MCF 10A (cell line): Measurements from ENCODE around the gene SPPL2B. TPM values are rescaled to one million over a fixed set of nuclear protein-coding genes. Genes with fewer than 3 reads are reported as not detected.

Experiments
- BruUV-seq: library from RNA; stranded (reverse); fragments of 400-500 nt; replicated peaks from 2 replicates; lab custom pipeline; 2021; lab: Mats Ljungman, UMichigan
- CTCF ChIA-PET: fragments of 300-600 bp; sonication (Branson Sonifier 250); formaldehyde crosslinking; extraction: SDS; loops from one replicate; lab custom pipeline; 2021; ENCODE audit warnings: antibody characterized with exemption, inconsistent platforms; lab: Yijun Ruan, JAX
- POLR2A ChIA-PET: fragments of 300-600, 350-650 bp; sonication (Branson Sonifier 250); formaldehyde crosslinking; extraction: SDS; loops from one replicate; lab custom pipeline; 2020; ENCODE audit warnings: antibody characterized with exemption, inconsistent platforms; lab: Yijun Ruan, JAX
- DNase-seq: peaks from one replicate; pipeline ENCODE4 v3.0.0-alpha.2; 2018; ENCODE audit not compliant: unreplicated experiment
- H3K27ac Mint-ChIP-seq: one replicate; pipeline ENCODE4 v1.8.0; 2022; ENCODE audit warnings: mild to moderate bottlenecking, low read depth, mixed read lengths; ENCODE audit not compliant: unreplicated experiment
- H3K27me3 Mint-ChIP-seq: one replicate; pipeline ENCODE4 v1.8.0; 2022; ENCODE audit warnings: mixed read lengths; ENCODE audit not compliant: insufficient read depth, unreplicated experiment
- H3K36me3 Mint-ChIP-seq: one replicate; pipeline ENCODE4 v1.8.0; 2022; ENCODE audit warnings: mild to moderate bottlenecking, moderate library complexity, mixed read lengths; ENCODE audit not compliant: insufficient read depth, unreplicated experiment
- H3K4me1 Mint-ChIP-seq: one replicate; pipeline ENCODE4 v1.8.0; 2022; ENCODE audit warnings: mixed read lengths; ENCODE audit not compliant: insufficient read depth, unreplicated experiment
- H3K4me3 Mint-ChIP-seq: one replicate; pipeline ENCODE4 v1.8.0; 2022; ENCODE audit warnings: mild to moderate bottlenecking, moderate library complexity, mixed read lengths; ENCODE audit not compliant: unreplicated experiment
- H3K9me3 Mint-ChIP-seq: one replicate; pipeline ENCODE4 v1.8.0; 2022; ENCODE audit warnings: mixed read lengths; ENCODE audit not compliant: unreplicated experiment
- intact Hi-C: fragments of 100-400 bp; cut with micrococcal nuclease; formaldehyde crosslinking; loops from 2 replicates; pipeline ENCODE4 v1.14.1; 2022
- total RNA-seq: library from RNA; stranded (reverse); gene quantifications from 2 replicates; pipeline ENCODE4 v1.2.3, GENCODE V29; 2022
- TF ChIP-seq, protein P1 (sequence below): fragments of 200-600 bp; IDR thresholded peaks from one replicate; pipeline ENCODE4 v1.8.0; 2022; ENCODE audit warnings: antibody characterized with exemption, mild to moderate bottlenecking; ENCODE audit not compliant: unreplicated experiment

The SPPL2B gene
- total RNA-seq, 1 experiment from 2014 or later, result 70.1 TPM

DNA sequence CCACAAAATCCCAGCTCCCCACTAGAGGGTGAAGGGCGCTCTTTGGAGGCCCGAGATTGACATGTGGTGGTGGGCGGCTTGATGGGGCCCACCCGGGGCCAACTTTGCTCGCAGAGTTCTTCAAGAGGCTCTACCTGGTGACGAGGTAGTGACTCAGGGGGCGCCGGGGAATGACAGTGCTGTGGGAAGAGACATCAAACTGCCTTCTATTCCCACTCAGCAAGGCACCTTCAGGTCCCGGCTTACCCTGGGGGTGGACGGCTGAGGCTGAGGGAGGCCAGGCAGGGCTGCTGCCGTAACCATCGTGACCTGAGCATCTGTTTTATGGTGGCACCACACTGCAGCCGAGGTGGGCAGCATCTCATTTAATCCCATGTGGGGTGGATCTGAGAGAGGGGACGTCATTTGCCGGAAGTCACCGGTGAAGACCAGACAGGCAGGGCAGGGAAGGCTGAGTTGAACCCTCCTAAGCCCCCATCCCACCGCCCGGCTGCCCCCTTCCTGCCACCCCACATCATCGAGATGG lies 22.1 kb upstream of the SPPL2B start:
- H3K36me3 Mint-ChIP-seq, result no peaks in the 10 kb centered on the region
- H3K4me3 Mint-ChIP-seq, result no peak overlapping the region
- H3K9me3 Mint-ChIP-seq, result no peaks in the 10 kb centered on the region
- TF ChIP-seq, protein P1, sequence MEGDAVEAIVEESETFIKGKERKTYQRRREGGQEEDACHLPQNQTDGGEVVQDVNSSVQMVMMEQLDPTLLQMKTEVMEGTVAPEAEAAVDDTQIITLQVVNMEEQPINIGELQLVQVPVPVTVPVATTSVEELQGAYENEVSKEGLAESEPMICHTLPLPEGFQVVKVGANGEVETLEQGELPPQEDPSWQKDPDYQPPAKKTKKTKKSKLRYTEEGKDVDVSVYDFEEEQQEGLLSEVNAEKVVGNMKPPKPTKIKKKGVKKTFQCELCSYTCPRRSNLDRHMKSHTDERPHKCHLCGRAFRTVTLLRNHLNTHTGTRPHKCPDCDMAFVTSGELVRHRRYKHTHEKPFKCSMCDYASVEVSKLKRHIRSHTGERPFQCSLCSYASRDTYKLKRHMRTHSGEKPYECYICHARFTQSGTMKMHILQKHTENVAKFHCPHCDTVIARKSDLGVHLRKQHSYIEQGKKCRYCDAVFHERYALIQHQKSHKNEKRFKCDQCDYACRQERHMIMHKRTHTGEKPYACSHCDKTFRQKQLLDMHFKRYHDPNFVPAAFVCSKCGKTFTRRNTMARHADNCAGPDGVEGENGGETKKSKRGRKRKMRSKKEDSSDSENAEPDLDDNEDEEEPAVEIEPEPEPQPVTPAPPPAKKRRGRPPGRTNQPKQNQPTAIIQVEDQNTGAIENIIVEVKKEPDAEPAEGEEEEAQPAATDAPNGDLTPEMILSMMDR, result no peak
- ChIA-PET CTCF (no interaction called here), POLR2A (no interaction called here)
- H3K27me3 Mint-ChIP-seq, result peaks cover 16% of the 10 kb centered on the region
- H3K27ac Mint-ChIP-seq, result no peak overlapping the region
- BruUV-seq, result no TSS peak
- peaks cover 5% of the 10 kb centered on the region for H3K4me1 Mint-ChIP-seq
- no peak for DNase-seq
- intact Hi-C loops, result no loop called here

GRCh38 chr19:2306971-2307370 lies 21.5 kb upstream of the SPPL2B start:
- Mint-ChIP-seq H3K4me3 (no peak overlapping the region), H3K27me3 (peaks cover 16% of the 10 kb centered on the region), H3K4me1 (peaks cover 5% of the 10 kb centered on the region), H3K9me3 (no peaks in the 10 kb centered on the region), H3K27ac (no peak overlapping the region), H3K36me3 (no peaks in the 10 kb centered on the region)
- intact Hi-C loops, result no loop called here
- TF ChIP-seq, protein P1, result no peak
- CTCF ChIA-PET, result no interaction called here
- BruUV-seq, result no TSS peak
- POLR2A ChIA-PET, result no interaction called here
- DNase-seq, result no peak

DNA sequence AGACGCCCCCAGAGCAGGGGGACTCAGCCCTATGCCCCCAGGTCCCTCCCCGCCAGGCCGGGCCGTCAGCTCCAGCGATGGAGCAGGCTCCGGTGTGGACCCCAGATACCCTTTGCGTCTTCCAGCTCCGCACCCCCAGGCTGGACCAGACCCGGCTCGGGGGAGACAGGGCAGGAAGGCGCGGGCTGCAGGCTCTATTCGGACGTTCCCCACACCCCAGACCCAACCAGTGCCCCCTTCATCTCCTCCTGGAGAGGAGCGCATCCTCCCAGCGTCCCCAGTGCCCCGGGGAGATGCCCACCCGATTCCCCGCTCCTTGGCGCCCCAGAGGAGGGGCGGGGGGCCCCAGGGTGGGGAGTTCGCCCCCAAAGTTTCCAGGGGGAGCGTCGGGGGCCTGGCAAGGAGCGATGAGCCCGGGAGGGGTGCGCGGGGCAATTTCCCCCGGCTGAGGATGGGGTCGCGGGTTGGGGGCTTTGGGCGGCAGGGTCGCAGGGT lies 20.9 kb upstream of the SPPL2B start:
- ChIA-PET POLR2A (no interaction called here), CTCF (no interaction called here)
- Mint-ChIP-seq H3K9me3 (no peaks in the 10 kb centered on the region), H3K4me1 (peaks cover 5% of the 10 kb centered on the region), H3K36me3 (no peaks in the 10 kb centered on the region), H3K4me3 (no peak overlapping the region), H3K27me3 (peaks cover 16% of the 10 kb centered on the region), H3K27ac (no peak overlapping the region)
- BruUV-seq, result no TSS peak
- TF ChIP-seq, protein P1, result no peak
- DNase-seq, result no peak
- intact Hi-C loops, result no loop called here

- intact Hi-C loops, result no loop called here
Observed at GRCh38 chr19:2308114-2308556, 20.3 kb upstream of the SPPL2B start, which contains the start of gene LINGO3. Gene LINGO3, minus strand, starts transcription at chr19:2308154. Its CDS starts 16,378 bp downstream, at chr19:2291776.

More at GRCh38 chr19:2308114-2308556, 20.3 kb upstream of the SPPL2B start, which contains the start of gene LINGO3:
- POLR2A ChIA-PET, result no interaction called here
- DNase-seq, result no peak
- H3K9me3 Mint-ChIP-seq, result no peaks in the 10 kb centered on the region
- no peaks in the 10 kb centered on the region for H3K36me3 Mint-ChIP-seq
- no peak within 1 kb of the TSS for H3K27ac Mint-ChIP-seq
- H3K4me3 Mint-ChIP-seq, result no peak within 1 kb of the TSS
- peaks cover 16% of the 10 kb centered on the region for H3K27me3 Mint-ChIP-seq
- no TSS peak for BruUV-seq
- CTCF ChIA-PET, result no interaction called here
- H3K4me1 Mint-ChIP-seq, result peaks cover 5% of the 10 kb centered on the region
- TF ChIP-seq, protein P1, result no peak
